ENCODE measurements around the gene RPL11. TPM values are rescaled to one million over a fixed set of nuclear protein-coding genes. Genes with fewer than 3 reads are reported as not detected.
"Not testable (repeated sequence)": the region's sequence is repeated elsewhere in the genome, so short reads cannot be mapped to it uniquely, and the experiment has no call there.

RPL11 gene
- total RNA-seq, 1 experiment from 2014 or later: 1,563 TPM

DNA sequence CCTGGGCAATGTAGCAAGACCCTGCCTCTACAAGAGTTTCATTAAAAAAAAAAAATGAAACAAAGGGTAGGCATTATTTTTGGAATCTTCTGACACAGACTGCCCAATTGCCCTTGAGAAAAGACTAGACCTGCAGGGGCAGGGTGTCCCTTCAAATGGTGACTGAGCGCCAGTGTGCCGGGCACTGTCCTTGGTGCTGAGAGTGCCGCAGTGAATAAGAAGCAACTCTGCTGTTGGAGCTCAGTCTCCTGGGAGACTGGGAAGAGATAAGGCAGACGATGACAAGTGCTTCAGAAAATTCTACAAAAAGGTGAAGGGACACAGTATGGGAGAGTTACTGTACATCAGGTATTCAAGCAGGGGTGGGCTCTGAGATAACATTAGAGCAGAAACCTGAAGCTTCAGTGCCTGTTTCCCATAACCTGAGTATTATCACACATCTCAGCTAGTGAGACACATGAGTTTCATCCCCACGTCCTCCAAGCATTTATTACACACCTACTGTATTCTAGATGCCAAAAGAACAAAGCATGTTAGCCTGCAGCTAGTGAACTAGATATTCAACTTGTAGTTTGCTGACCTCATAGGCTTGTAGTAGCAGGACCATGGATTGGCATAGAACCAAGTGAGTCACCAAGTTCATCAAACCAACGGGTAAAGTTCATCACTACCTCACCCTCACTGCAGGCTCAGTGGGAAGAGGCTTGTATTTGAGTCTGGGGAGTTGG, 18.4 kb upstream of the RPL11 start:
- peaks cover 9% of the 10 kb centered on the region for H3K27me3 Mint-ChIP-seq (ENCODE audit: insufficient read depth, unreplicated experiment)
- POLR2A ChIA-PET: interaction anchor here (0.6 to 2.2 kb wide), 6 partner anchors 11 to 115 kb away, joined by 3 to 20 read pairs (median 4); partner anchors contain the start of gene RPL11
- DNase-seq (ENCODE audit: unreplicated experiment): peak; percentile 94
- peaks cover 6% of the 10 kb centered on the region for H3K4me1 Mint-ChIP-seq (ENCODE audit: insufficient read depth, unreplicated experiment)
- no peaks in the 10 kb centered on the region for H3K36me3 Mint-ChIP-seq (ENCODE audit: insufficient read depth, unreplicated experiment)
- peaks cover 7% of the 10 kb centered on the region for H3K9me3 Mint-ChIP-seq (ENCODE audit: unreplicated experiment)
- TF ChIP-seq, protein P1, sequence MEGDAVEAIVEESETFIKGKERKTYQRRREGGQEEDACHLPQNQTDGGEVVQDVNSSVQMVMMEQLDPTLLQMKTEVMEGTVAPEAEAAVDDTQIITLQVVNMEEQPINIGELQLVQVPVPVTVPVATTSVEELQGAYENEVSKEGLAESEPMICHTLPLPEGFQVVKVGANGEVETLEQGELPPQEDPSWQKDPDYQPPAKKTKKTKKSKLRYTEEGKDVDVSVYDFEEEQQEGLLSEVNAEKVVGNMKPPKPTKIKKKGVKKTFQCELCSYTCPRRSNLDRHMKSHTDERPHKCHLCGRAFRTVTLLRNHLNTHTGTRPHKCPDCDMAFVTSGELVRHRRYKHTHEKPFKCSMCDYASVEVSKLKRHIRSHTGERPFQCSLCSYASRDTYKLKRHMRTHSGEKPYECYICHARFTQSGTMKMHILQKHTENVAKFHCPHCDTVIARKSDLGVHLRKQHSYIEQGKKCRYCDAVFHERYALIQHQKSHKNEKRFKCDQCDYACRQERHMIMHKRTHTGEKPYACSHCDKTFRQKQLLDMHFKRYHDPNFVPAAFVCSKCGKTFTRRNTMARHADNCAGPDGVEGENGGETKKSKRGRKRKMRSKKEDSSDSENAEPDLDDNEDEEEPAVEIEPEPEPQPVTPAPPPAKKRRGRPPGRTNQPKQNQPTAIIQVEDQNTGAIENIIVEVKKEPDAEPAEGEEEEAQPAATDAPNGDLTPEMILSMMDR (IDR thresholded peaks at IDR 0.05; ENCODE audit: unreplicated experiment): no peak
- no peak overlapping the region for H3K4me3 Mint-ChIP-seq (ENCODE audit: unreplicated experiment)
- CTCF ChIA-PET: interaction anchor here (0.6 to 1.3 kb wide), 2 partner anchors 16 to 133 kb away, joined by 3 to 6 read pairs; no protein-coding TSS in a partner anchor
- intact Hi-C loops (cut with micrococcal nuclease): no loop called here
- no TSS peak for BruUV-seq (replicated peaks)
- H3K27ac Mint-ChIP-seq (ENCODE audit: low read depth, unreplicated experiment): no peak overlapping the region

DNA sequence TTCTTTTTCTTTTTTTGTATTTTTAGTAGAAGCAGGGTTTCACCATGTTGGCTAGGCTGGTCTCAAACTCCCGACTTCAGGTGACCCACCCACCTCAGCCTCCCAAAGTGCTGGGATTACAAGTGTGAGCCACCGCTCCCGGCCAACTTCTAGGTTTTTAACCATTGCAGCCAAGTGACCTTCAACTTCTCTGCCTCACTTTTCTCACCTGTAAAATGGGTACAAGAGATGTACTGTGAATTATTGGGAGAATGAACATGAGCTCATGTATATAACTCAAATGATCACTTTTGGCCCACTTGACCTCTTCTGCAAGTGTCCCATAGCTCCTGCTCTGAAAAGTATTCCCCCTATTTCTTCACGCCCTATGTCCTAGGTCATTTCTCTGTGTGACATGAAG, 11.8 kb upstream of the RPL11 start:
- intact Hi-C loops (cut with micrococcal nuclease): no loop called here
- no TSS peak for BruUV-seq (replicated peaks)
- DNase-seq (ENCODE audit: unreplicated experiment): no peak
- CTCF ChIA-PET: interaction anchor here (0.6 to 0.7 kb wide), 2 partner anchors 71 to 268 kb away, joined by 3 read pairs; no protein-coding TSS in a partner anchor
- Mint-ChIP-seq H3K36me3 (ENCODE audit: insufficient read depth, unreplicated experiment) (no peaks in the 10 kb centered on the region), H3K4me3 (ENCODE audit: unreplicated experiment) (no peak overlapping the region), H3K27ac (ENCODE audit: low read depth, unreplicated experiment) (no peak overlapping the region), H3K4me1 (ENCODE audit: insufficient read depth, unreplicated experiment) (no peaks in the 10 kb centered on the region), H3K9me3 (ENCODE audit: unreplicated experiment) (no peaks in the 10 kb centered on the region), H3K27me3 (ENCODE audit: insufficient read depth, unreplicated experiment) (peaks cover 48% of the 10 kb centered on the region)
- TF ChIP-seq, protein P1 (IDR thresholded peaks at IDR 0.05; ENCODE audit: unreplicated experiment): no peak
- POLR2A ChIA-PET: interaction anchor here (1.4 to 1.6 kb wide), 1 partner anchor 12 kb away, joined by 4 to 5 read pairs; the partner anchor contains the start of gene RPL11

DNA sequence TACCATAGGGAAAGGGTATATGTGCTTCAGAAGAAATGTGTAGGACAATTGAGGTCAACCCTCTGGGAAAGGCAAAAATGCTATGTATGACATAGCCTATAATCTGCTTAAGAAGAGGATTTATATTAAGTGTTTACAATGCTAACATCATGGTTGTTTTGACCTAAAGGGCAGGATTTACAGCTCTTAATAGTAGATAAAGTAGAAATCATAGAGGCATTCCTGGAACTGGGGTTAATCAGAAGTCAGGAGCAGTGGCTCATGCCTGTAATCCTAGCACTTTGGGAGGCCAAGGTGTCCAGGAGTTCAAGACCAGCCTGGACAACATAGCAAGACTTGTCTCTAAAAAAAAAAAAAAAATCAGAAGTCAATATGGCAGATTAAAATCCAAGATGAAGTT, 8.7 kb upstream of the RPL11 start:
- no peaks in the 10 kb centered on the region for H3K36me3 Mint-ChIP-seq (ENCODE audit: insufficient read depth, unreplicated experiment)
- no peaks in the 10 kb centered on the region for H3K9me3 Mint-ChIP-seq (ENCODE audit: unreplicated experiment)
- no peak overlapping the region for H3K27ac Mint-ChIP-seq (ENCODE audit: low read depth, unreplicated experiment)
- ChIA-PET CTCF (no interaction called here), POLR2A (no interaction called here)
- H3K4me3 Mint-ChIP-seq (ENCODE audit: unreplicated experiment): no peak overlapping the region
- peaks cover 42% of the 10 kb centered on the region for H3K27me3 Mint-ChIP-seq (ENCODE audit: insufficient read depth, unreplicated experiment)
- intact Hi-C loops (cut with micrococcal nuclease): no loop called here
- no peaks in the 10 kb centered on the region for H3K4me1 Mint-ChIP-seq (ENCODE audit: insufficient read depth, unreplicated experiment)
- no peak for DNase-seq (ENCODE audit: unreplicated experiment)
- no TSS peak for BruUV-seq (replicated peaks)
- TF ChIP-seq, protein P1 (IDR thresholded peaks at IDR 0.05; ENCODE audit: unreplicated experiment): no peak

DNA sequence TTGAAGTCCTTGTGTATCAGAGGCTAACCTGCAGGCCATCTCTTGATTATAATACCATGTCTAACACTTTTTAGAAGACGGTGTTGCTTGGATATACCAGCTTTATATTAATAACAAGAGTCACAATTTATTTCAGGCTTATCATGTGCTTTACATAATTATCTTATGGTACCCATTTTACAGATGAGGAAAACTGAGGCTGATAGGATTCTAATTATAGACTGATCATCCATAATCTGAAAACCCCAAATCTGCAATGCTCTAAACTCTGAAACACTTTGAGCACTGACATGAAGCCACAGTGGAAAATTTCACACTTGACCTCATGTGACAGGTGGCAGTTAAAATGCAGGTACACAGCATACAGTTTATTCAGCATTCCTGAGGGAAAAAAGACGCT, 7.2 kb upstream of the RPL11 start:
- H3K4me3 Mint-ChIP-seq (ENCODE audit: unreplicated experiment): no peak overlapping the region
- H3K4me1 Mint-ChIP-seq (ENCODE audit: insufficient read depth, unreplicated experiment): no peaks in the 10 kb centered on the region
- no TSS peak for BruUV-seq (replicated peaks)
- intact Hi-C loops (cut with micrococcal nuclease): no loop called here
- no peak overlapping the region for H3K27ac Mint-ChIP-seq (ENCODE audit: low read depth, unreplicated experiment)
- peaks cover 31% of the 10 kb centered on the region for H3K27me3 Mint-ChIP-seq (ENCODE audit: insufficient read depth, unreplicated experiment)
- H3K9me3 Mint-ChIP-seq (ENCODE audit: unreplicated experiment): no peaks in the 10 kb centered on the region
- H3K36me3 Mint-ChIP-seq (ENCODE audit: insufficient read depth, unreplicated experiment): no peaks in the 10 kb centered on the region
- TF ChIP-seq, protein P1 (IDR thresholded peaks at IDR 0.05; ENCODE audit: unreplicated experiment): no peak
- no peak for DNase-seq (ENCODE audit: unreplicated experiment)
- POLR2A ChIA-PET: no interaction called here
- CTCF ChIA-PET: no interaction called here

DNA sequence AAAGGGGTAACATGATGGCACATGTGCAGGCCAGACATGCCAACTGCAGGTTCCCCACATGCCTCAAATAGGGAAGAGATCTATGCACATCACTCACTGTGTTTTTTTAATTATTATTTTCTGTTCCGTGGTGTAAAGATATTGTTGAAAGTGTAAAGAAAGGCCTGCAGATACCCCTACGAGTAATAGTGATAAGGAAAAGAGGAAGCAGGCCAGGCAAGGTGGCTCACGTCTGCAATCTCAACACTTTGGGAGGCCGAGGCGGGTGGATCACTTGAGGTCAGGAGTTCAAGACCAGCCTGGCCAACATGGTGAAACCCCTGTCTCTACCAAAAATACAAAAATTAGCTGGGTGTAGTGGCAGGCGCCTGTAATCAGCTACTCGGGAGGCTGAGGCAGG, 6.4 kb upstream of the RPL11 start:
- intact Hi-C loops (cut with micrococcal nuclease); H3K27ac Mint-ChIP-seq (ENCODE audit: low read depth, unreplicated experiment); H3K4me1 Mint-ChIP-seq (ENCODE audit: insufficient read depth, unreplicated experiment); POLR2A ChIA-PET; CTCF ChIA-PET; DNase-seq (ENCODE audit: unreplicated experiment); BruUV-seq (replicated peaks); H3K9me3 Mint-ChIP-seq (ENCODE audit: unreplicated experiment); H3K4me3 Mint-ChIP-seq (ENCODE audit: unreplicated experiment); H3K36me3 Mint-ChIP-seq (ENCODE audit: insufficient read depth, unreplicated experiment): not testable (repeated sequence)
- H3K27me3 Mint-ChIP-seq (ENCODE audit: insufficient read depth, unreplicated experiment): peaks cover 31% of the 10 kb centered on the region

DNA sequence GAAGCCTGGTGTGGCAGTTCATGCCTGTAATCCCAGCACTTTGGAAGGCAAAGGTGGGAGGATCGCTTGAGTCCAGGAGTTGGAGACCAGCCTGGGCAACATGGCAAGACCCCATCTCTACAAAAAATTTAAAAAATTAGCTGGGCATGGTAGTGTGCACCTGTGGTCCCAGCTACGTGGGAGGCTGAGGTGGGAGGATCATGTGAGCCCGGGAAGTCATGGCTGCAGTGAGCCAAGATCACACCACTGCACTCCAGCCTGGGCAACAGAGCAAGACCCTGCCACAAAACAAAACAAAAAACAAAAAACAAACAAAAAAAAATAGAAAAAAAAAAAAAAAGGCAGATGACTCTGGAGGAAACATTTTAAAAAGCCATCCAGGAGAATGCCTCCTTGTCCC, 3.9 kb upstream of the RPL11 start:
- intact Hi-C loops (cut with micrococcal nuclease); BruUV-seq (replicated peaks); H3K4me1 Mint-ChIP-seq (ENCODE audit: insufficient read depth, unreplicated experiment); H3K27ac Mint-ChIP-seq (ENCODE audit: low read depth, unreplicated experiment); DNase-seq (ENCODE audit: unreplicated experiment); H3K27me3 Mint-ChIP-seq (ENCODE audit: insufficient read depth, unreplicated experiment); H3K9me3 Mint-ChIP-seq (ENCODE audit: unreplicated experiment); H3K4me3 Mint-ChIP-seq (ENCODE audit: unreplicated experiment): not testable (repeated sequence)
- ChIA-PET POLR2A (interaction anchor here (0.8 to 1.4 kb wide), 2 partner anchors 11 to 305 kb away, joined by 3 read pairs; no protein-coding TSS in a partner anchor), CTCF (interaction anchor here (0.6 kb wide), 1 partner anchor 22 kb away, joined by 3 read pairs; no protein-coding TSS in a partner anchor)
- H3K36me3 Mint-ChIP-seq (ENCODE audit: insufficient read depth, unreplicated experiment): peaks cover 14% of the 10 kb centered on the region
